PC-3 (cell line): ENCODE measurements around the gene CABLES1. TPM values are rescaled to one million over a fixed set of nuclear protein-coding genes. Genes with fewer than 3 reads are reported as not detected.

Experiments used
- ATAC-seq: fragments of 200-7000 bp; cut with Tn5 transposase; 2 replicates; pipeline ENCODE4 v1.9.1; 2020; ENCODE audit warnings: mild to moderate bottlenecking, moderate library complexity
- BruUV-seq: library from RNA; stranded (reverse); fragments of 400-500 nt; replicated peaks from 2 replicates; lab custom pipeline; 2021; lab: Mats Ljungman, UMichigan
- CTCF ChIA-PET: fragments of 300-600 bp; sonication (Branson Sonifier 250); formaldehyde crosslinking; loops from one replicate; lab custom pipeline; 2022; ENCODE audit warnings: antibody characterized with exemption; lab: Charles Lee
- POLR2A ChIA-PET: fragments of 300-600 bp; sonication (Branson Sonifier 250); formaldehyde crosslinking; loops from one replicate; lab custom pipeline; 2022; ENCODE audit warnings: antibody characterized with exemption; ENCODE audit not compliant: unreplicated experiment; lab: Charles Lee
- DNase-seq: peaks from one replicate; pipeline ENCODE4 v3.0.0-alpha.2; 2015
- H2AFZ ChIP-seq: fragments of 300-600 bp; sonication (generic); 2 replicates; pipeline ENCODE4 v1.6.0; 2016; ENCODE audit warnings: antibody characterized with exemption, low read length
- H3F3A ChIP-seq: fragments of 300-600 bp; sonication (generic); one replicate; pipeline ENCODE4 v1.6.0; 2017; ENCODE audit warnings: antibody characterized with exemption, low read length, control low read depth, mild to moderate bottlenecking; ENCODE audit not compliant: unreplicated experiment
- H3K27ac ChIP-seq: fragments of 300-600 bp; sonication (generic); 2 replicates; pipeline ENCODE4 v1.5.1; 2016; ENCODE audit warnings: mild to moderate bottlenecking, low read length
- H3K27me3 ChIP-seq: fragments of 300-600 bp; sonication (generic); 2 replicates; pipeline ENCODE4 v1.6.1; 2016; ENCODE audit warnings: low read length, mixed read lengths
- H3K36me3 ChIP-seq: fragments of 300-600 bp; sonication (generic); 2 replicates; pipeline ENCODE4 v1.6.1; 2016; ENCODE audit warnings: low read depth, mixed run types, low read length, mixed read lengths
- H3K4me1 ChIP-seq: fragments of 300-600 bp; sonication (generic); 2 replicates; pipeline ENCODE4 v1.5.1; 2016; ENCODE audit warnings: low read length; ENCODE audit not compliant: insufficient read depth
- H3K4me2 ChIP-seq: fragments of 300-600 bp; sonication (generic); 2 replicates; pipeline ENCODE4 v1.6.0; 2016; ENCODE audit warnings: low read length
- H3K4me3 ChIP-seq: fragments of 300-600 bp; sonication (generic); 2 replicates; pipeline ENCODE4 v1.5.1; 2016; ENCODE audit warnings: mild to moderate bottlenecking, low read length, mixed read lengths
- H3K79me2 ChIP-seq: fragments of 300-600 bp; sonication (generic); 2 replicates; pipeline ENCODE4 v1.6.1; 2017; ENCODE audit warnings: low read length, mixed read lengths
- H3K9ac ChIP-seq: fragments of 300-600 bp; sonication (generic); 2 replicates; pipeline ENCODE4 v1.6.0; 2016; ENCODE audit warnings: mild to moderate bottlenecking, low read length
- H3K9me2 ChIP-seq: fragments of 300-600 bp; sonication (generic); replicated peaks from 2 replicates; pipeline ENCODE4 v1.6.1; 2016; ENCODE audit warnings: mixed run types, low read length, mixed read lengths
- H3K9me3 ChIP-seq: fragments of 300-600 bp; sonication (generic); 2 replicates; pipeline ENCODE4 v1.6.1; 2016; ENCODE audit warnings: low read length, mixed read lengths
- H4K20me1 ChIP-seq: fragments of 300-600 bp; sonication (generic); 2 replicates; pipeline ENCODE4 v1.6.1; 2016; ENCODE audit warnings: low read length, mixed read lengths
- CTCF ChIP-seq: fragments of 300-600 bp; sonication (generic); conservative IDR thresholded peaks from 2 replicates; pipeline ENCODE4 v1.5.1; 2017; ENCODE audit warnings: antibody characterized with exemption, low read depth, mild to moderate bottlenecking, low read length
- EZH2 ChIP-seq: fragments of 300-600 bp; sonication (generic); IDR thresholded peaks from one replicate; pipeline ENCODE4 v1.6.1; 2017; ENCODE audit warnings: antibody characterized with exemption, mild to moderate bottlenecking, low read length; ENCODE audit not compliant: unreplicated experiment
- EZH2phosphoT487 ChIP-seq: fragments of 300-600 bp; sonication (generic); IDR thresholded peaks from 2 replicates; pipeline ENCODE4 v1.6.1; 2018; ENCODE audit warnings: mild to moderate bottlenecking, antibody characterized with exemption, low read length, borderline replicate concordance
- intact Hi-C: fragments of 100-400 bp; cut with micrococcal nuclease; formaldehyde crosslinking; loops from 2 replicates; pipeline ENCODE4 v1.9.0; 2023
- total RNA-seq: library from RNA; depleted of rRNA; stranded (reverse); fragments of >200 nt; gene quantifications from 2 replicates; pipeline ENCODE4 v1.2.3, GENCODE V29; 2014

CABLES1 gene
- total RNA-seq, 1 experiment from 2014 or later = 18.6 TPM

DNA sequence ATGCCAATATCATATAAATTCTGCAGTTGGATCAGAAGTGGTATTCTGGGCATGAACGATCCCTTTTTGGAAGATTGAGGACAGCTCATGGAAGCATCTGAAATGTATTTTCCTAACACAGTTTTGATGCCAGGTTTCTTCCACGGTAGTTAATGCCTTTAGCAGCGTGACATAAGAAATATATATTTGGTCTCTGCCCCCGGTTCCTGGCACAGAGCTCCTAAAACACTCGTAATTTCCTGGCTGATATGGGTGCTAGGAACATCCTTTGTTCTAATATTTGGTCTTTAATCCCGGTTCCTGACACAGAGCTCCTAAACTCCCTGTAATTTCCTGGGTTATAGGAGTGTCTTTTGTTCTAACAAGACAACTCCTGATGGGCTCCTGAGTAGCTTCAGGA is 8.2 kb upstream of the CABLES1 start:
- BruUV-seq = no TSS peak
- POLR2A ChIA-PET = no interaction called here

DNA sequence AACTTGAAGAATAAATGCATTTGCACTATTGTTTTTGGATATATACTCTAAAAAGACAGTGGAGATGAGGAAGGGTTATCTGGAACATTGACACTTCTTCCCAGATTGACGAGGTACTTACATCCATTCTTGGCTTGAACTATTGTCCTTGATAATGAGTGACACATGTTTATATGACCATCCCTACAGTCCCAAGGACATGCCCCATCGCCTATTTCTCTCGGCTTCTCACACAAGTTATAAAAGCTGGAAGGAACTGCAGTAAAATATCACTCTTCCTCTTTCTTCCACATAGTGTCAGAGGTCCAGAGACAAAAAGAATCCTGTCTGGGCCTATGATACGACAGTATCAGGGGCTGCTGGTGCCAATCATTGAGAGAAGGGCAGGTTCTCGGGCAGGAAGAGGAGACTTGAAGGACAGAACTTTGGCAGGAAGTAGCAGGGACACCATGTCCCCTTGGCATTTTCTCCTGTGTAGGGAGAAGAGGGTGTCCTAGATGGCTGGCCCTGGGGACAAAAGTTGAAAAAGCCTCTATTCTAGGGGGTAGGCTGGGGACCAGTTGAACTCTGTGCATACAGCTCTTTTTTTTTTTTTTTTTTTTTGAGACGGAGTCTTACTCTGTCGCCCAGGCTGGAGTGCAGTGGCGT is 5.8 kb upstream of the CABLES1 start:
- no peaks in the 10 kb centered on the region for H4K20me1 ChIP-seq
- no peak overlapping the region for H2AFZ ChIP-seq
- H3K4me1 ChIP-seq = peaks cover 13% of the 10 kb centered on the region
- CTCF ChIA-PET = no interaction called here
- no peaks in the 10 kb centered on the region for H3F3A ChIP-seq
- H3K9me3 ChIP-seq = no peaks in the 10 kb centered on the region
- no peaks in the 10 kb centered on the region for H3K36me3 ChIP-seq
- DNase-seq = no peak
- no peak for ATAC-seq
- H3K27me3 ChIP-seq = no peaks in the 10 kb centered on the region
- POLR2A ChIA-PET = no interaction called here
- no peak for TF ChIP-seq EZH2phosphoT487
- no peak for TF ChIP-seq EZH2
- TF ChIP-seq CTCF = no peak
- no TSS peak for BruUV-seq
- no peak overlapping the region for H3K4me3 ChIP-seq
- no peak overlapping the region for H3K9ac ChIP-seq
- H3K27ac ChIP-seq = no peak overlapping the region
- no peaks in the 10 kb centered on the region for H3K79me2 ChIP-seq
- H3K9me2 ChIP-seq = no peaks in the 10 kb centered on the region
- H3K4me2 ChIP-seq = no peak overlapping the region
- intact Hi-C loops = loop anchor here (2.0 to 5.0 kb wide), 5 partner anchors 32 to 373 kb away; partner anchors contain the start of gene RMC1

More for the DNA sequence above, 8.2 kb upstream of the CABLES1 start:
- DNase-seq (no peak), ATAC-seq (peak; percentile 22; the same call in 1 of the 2 replicates)
- H3K4me2 ChIP-seq = no peak overlapping the region
- H3K79me2 ChIP-seq = no peaks in the 10 kb centered on the region
- no peaks in the 10 kb centered on the region for H3F3A ChIP-seq
- no peaks in the 10 kb centered on the region for H4K20me1 ChIP-seq
- TF ChIP-seq CTCF = no peak
- TF ChIP-seq EZH2phosphoT487 = no peak
- TF ChIP-seq EZH2 = no peak
- no peak overlapping the region for H3K4me3 ChIP-seq
- intact Hi-C loops = no loop called here
- no peak overlapping the region for H3K27ac ChIP-seq
- no peaks in the 10 kb centered on the region for H3K36me3 ChIP-seq
- no peak overlapping the region for H3K9ac ChIP-seq
- no peaks in the 10 kb centered on the region for H3K27me3 ChIP-seq
- no peaks in the 10 kb centered on the region for H3K9me2 ChIP-seq
- no peak overlapping the region for H2AFZ ChIP-seq
- CTCF ChIA-PET = interaction anchor here (0.7 kb wide), 1 partner anchor 93 kb away, joined by 3 read pairs; no protein-coding TSS in a partner anchor
- no peaks in the 10 kb centered on the region for H3K9me3 ChIP-seq
- peaks cover 2% of the 10 kb centered on the region; the same call in 1 of the 2 replicates for H3K4me1 ChIP-seq
